ENCODE data around the gene SSBP4. TPM values are rescaled to one million over a fixed set of nuclear protein-coding genes. Genes with fewer than 3 reads are reported as not detected.
A peak's percentile ranks its signal among the peaks of the same experiment; 100 is the strongest.

SSBP4 gene
- total RNA-seq, 3 donors from 2014 or later: 31.2 to 48.6 (median 41.1) TPM

- no peak for TF ChIP-seq CTCF (IDR thresholded peaks at IDR 0.05)
- no peak for ATAC-seq
- peaks cover 41% of the 10 kb centered on the region for H3K4me1 ChIP-seq (ENCODE audit: low read depth)
- H3K9me3 ChIP-seq: no peaks in the 10 kb centered on the region
- intact Hi-C loops (cut with DNase I, micrococcal nuclease): no loop called here
- no peaks in the 10 kb centered on the region for H3K36me3 ChIP-seq (ENCODE audit: low read depth)
- H3K4me3 ChIP-seq: no peak overlapping the region
- DNase-seq: peak; percentile 40 to 73 (median 62)
Measured at GRCh38 chr19:18418029-18418482, 1.1 kb upstream of the SSBP4 start.

- peak; percentile 60 to 77 (median 62) for DNase-seq
- TF ChIP-seq CTCF (IDR thresholded peaks at IDR 0.05): no peak
- Histone ChIP-seq H3K36me3 (ENCODE audit: low read depth) (no peaks in the 10 kb centered on the region), H3K4me1 (ENCODE audit: low read depth) (peaks cover 47% of the 10 kb centered on the region), H3K9me3 (no peaks in the 10 kb centered on the region), H3K4me3 (no peak overlapping the region)
- peak; percentile 20 for ATAC-seq
- intact Hi-C loops (cut with DNase I, micrococcal nuclease): no loop called here
Measured at GRCh38 chr19:18418483-18419194, 559 bp upstream of the SSBP4 start.

- Histone ChIP-seq H3K36me3 (ENCODE audit: low read depth) (no peaks in the 10 kb centered on the region), H3K4me3 (peak overlapping the region; percentile 30), H3K4me1 (ENCODE audit: low read depth) (peaks cover 49% of the 10 kb centered on the region), H3K9me3 (no peaks in the 10 kb centered on the region)
- TF ChIP-seq CTCF (IDR thresholded peaks at IDR 0.05): no peak
- ATAC-seq: peak; percentile 14
- DNase-seq: peak; percentile 67 to 82 (median 71)
- intact Hi-C loops (cut with DNase I, micrococcal nuclease): no loop called here
Measured at GRCh38 chr19:18419699-18420460, 682 bp downstream of the SSBP4 start.

- Histone ChIP-seq H3K9me3 (no peaks in the 10 kb centered on the region), H3K4me1 (ENCODE audit: low read depth) (peaks cover 48% of the 10 kb centered on the region), H3K36me3 (ENCODE audit: low read depth) (no peaks in the 10 kb centered on the region), H3K4me3 (no peak overlapping the region)
- intact Hi-C loops (cut with DNase I, micrococcal nuclease): no loop called here
- no peak for TF ChIP-seq CTCF (IDR thresholded peaks at IDR 0.05)
- ATAC-seq (no peak), DNase-seq (peak in 1 of 3 donors; percentile 56)
Measured at GRCh38 chr19:18420930-18421329, 1.7 kb downstream of the SSBP4 start.

GRCh38 chr19:18421371-18421959 lies 2.3 kb downstream of the SSBP4 start:
- DNase-seq: peak in 1 of 3 donors; percentile 56
- intact Hi-C loops (cut with DNase I, micrococcal nuclease): no loop called here
- Histone ChIP-seq H3K36me3 (ENCODE audit: low read depth) (no peaks in the 10 kb centered on the region), H3K9me3 (no peaks in the 10 kb centered on the region), H3K4me3 (no peak overlapping the region), H3K4me1 (ENCODE audit: low read depth) (peaks cover 46% of the 10 kb centered on the region)
- no peak for ATAC-seq
- TF ChIP-seq CTCF (IDR thresholded peaks at IDR 0.05): no peak

Data from mucosa of descending colon (tissue), 3 donors.